BLaER1 (cell line): ENCODE results near the gene SPDYC.

Experiments
- H3K27ac ChIP-seq: shearing (Covaris generic); formaldehyde crosslinking; 2 replicates; pipeline ENCODE4 v1.8.1; 2022
- H3K27me3 ChIP-seq: shearing (Covaris generic); formaldehyde crosslinking; 2 replicates; pipeline ENCODE4 v1.8.1; 2022
- H3K36me3 ChIP-seq: shearing (Covaris generic); formaldehyde crosslinking; 2 replicates; pipeline ENCODE4 v1.8.1; 2022
- H3K4me1 ChIP-seq: shearing (Covaris generic); formaldehyde crosslinking; 2 replicates; pipeline ENCODE4 v1.8.1; 2022
- H3K4me2 ChIP-seq: shearing (Covaris generic); formaldehyde crosslinking; 2 replicates; pipeline ENCODE4 v1.8.1; 2022
- H3K4me3 ChIP-seq: shearing (Covaris generic); formaldehyde crosslinking; 2 replicates; pipeline ENCODE4 v1.8.1; 2022
- H3K9ac ChIP-seq: shearing (Covaris generic); formaldehyde crosslinking; 2 replicates; pipeline ENCODE4 v1.8.1; 2022
- H3K9me3 ChIP-seq: shearing (Covaris generic); formaldehyde crosslinking; 2 replicates; pipeline ENCODE4 v1.8.1; 2022
- H4K20me1 ChIP-seq: shearing (Covaris generic); formaldehyde crosslinking; 2 replicates; pipeline ENCODE4 v1.8.1; 2022
- Cebpa-rat ChIP-seq: shearing (Covaris generic); IDR thresholded peaks from 2 replicates; pipeline ENCODE4 v1.8.1; 2022

Gene SPDYC

DNA sequence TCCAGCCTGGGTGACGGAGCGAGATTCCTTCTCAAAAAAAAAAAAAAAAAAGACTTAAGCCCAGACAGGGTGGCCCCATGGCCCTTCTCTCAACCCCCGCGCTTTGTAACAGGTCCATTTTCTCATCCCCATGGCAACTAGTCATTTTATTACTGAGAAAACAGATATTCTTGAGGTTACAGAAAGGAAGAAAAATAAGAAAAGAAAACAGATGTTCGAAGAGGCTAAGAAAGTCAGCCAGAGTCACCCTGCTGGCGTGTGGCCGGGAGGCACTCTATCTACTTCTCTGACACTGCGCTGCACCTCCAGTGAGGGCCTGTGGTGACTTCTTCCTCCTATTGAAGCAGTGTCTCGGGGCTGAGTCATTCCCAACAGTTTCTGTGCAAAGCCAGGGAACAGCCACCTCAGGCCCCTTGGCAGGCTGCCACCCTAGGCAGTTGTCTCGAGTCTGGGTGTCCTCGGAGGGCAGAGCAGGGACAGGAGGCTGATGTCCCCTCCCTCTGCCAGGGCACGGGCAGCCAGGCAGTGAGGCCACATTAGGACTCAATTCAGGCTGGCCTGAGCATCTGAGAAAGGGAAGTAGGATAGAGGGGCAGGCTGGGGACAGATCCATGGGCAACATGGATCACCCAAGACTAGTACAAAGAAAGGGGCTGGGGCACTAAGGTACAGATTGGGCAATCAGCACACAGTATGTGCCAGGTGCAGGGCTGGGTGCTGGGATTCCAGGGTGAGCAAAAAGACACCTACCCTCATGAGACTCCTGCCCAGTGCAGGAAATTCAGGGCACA lies 19.3 kb upstream of the SPDYC start:
- Histone ChIP-seq H3K9ac (no peak overlapping the region), H3K4me3 (no peak overlapping the region), H3K9me3 (peaks cover 18% of the 10 kb centered on the region), H3K4me1 (peaks cover 37% of the 10 kb centered on the region), H3K36me3 (no peaks in the 10 kb centered on the region), H3K27me3 (no peaks in the 10 kb centered on the region), H4K20me1 (no peaks in the 10 kb centered on the region), H3K4me2 (peak overlapping the region; percentile 4; the same call in 1 of the 2 replicates), H3K27ac (no peak overlapping the region)
- TF ChIP-seq Cebpa-rat, result no peak

- H3K4me2 ChIP-seq, result no peak overlapping the region
- H3K4me3 ChIP-seq, result no peak overlapping the region
Observed at GRCh38 chr11:65151331-65151899, 18.6 kb upstream of the SPDYC start.

GRCh38 chr11:65152122-65152521 lies 17.9 kb upstream of the SPDYC start:
- Histone ChIP-seq H3K4me1 (peaks cover 28% of the 10 kb centered on the region; the same call in 1 of the 2 replicates), H3K4me2 (no peak overlapping the region), H3K27me3 (no peaks in the 10 kb centered on the region), H3K4me3 (no peak overlapping the region), H4K20me1 (no peaks in the 10 kb centered on the region), H3K9ac (no peak overlapping the region), H3K27ac (no peak overlapping the region), H3K9me3 (peaks cover 4% of the 10 kb centered on the region), H3K36me3 (no peaks in the 10 kb centered on the region)
- no peak for TF ChIP-seq Cebpa-rat

More at GRCh38 chr11:65151331-65151899, 18.6 kb upstream of the SPDYC start:
- Histone ChIP-seq H3K4me1 (peaks cover 30% of the 10 kb centered on the region; the same call in 1 of the 2 replicates), H4K20me1 (no peaks in the 10 kb centered on the region), H3K9ac (no peak overlapping the region), H3K27ac (no peak overlapping the region), H3K9me3 (peaks cover 11% of the 10 kb centered on the region), H3K36me3 (no peaks in the 10 kb centered on the region), H3K27me3 (no peaks in the 10 kb centered on the region)
- no peak for TF ChIP-seq Cebpa-rat

GRCh38 chr11:65156256-65156655 lies 13.8 kb upstream of the SPDYC start:
- no peak for TF ChIP-seq Cebpa-rat

DNA sequence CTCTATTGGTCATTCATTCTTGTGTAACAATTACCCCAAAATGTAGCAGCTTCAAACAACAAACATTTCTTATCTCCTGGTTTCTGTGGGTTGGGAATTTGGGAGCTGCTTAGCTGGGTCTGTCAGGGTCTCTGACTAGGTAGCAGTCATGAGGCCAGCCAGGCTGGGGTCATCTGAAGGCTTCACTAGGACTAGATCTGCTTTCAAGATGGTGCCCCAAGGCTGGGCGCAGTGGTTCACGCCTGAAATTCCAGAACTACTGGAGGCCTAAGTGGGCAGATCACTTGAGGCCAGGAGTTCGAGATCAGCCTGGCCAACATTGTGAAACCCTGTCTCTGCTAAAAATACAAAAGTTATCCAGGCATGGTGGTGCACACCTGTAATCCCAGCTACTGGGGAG lies 13.1 kb upstream of the SPDYC start:
- no peak for TF ChIP-seq Cebpa-rat
- Histone ChIP-seq H3K4me3 (no peak overlapping the region), H3K9me3 (no peaks in the 10 kb centered on the region), H3K4me1 (no peaks in the 10 kb centered on the region), H3K36me3 (no peaks in the 10 kb centered on the region), H3K27me3 (no peaks in the 10 kb centered on the region), H3K4me2 (no peak overlapping the region), H3K27ac (no peak overlapping the region), H4K20me1 (no peaks in the 10 kb centered on the region), H3K9ac (no peak overlapping the region)

More at GRCh38 chr11:65156256-65156655, 13.8 kb upstream of the SPDYC start:
- Histone ChIP-seq H3K27me3 (no peaks in the 10 kb centered on the region), H3K36me3 (no peaks in the 10 kb centered on the region), H3K4me2 (no peak overlapping the region), H3K4me3 (no peak overlapping the region), H3K9me3 (no peaks in the 10 kb centered on the region), H3K4me1 (peaks cover 1% of the 10 kb centered on the region; the same call in 1 of the 2 replicates), H3K9ac (no peak overlapping the region), H3K27ac (no peak overlapping the region), H4K20me1 (no peaks in the 10 kb centered on the region)

GRCh38 chr11:65157336-65157735 lies 12.7 kb upstream of the SPDYC start:
- no peaks in the 10 kb centered on the region for H4K20me1 ChIP-seq
- no peaks in the 10 kb centered on the region for H3K9me3 ChIP-seq
- H3K27ac ChIP-seq, result no peak overlapping the region
- H3K9ac ChIP-seq, result no peak overlapping the region
- no peaks in the 10 kb centered on the region for H3K36me3 ChIP-seq
- H3K4me2 ChIP-seq, result no peak overlapping the region
- no peak overlapping the region for H3K4me3 ChIP-seq
- TF ChIP-seq Cebpa-rat, result no peak
- no peaks in the 10 kb centered on the region for H3K27me3 ChIP-seq
- no peaks in the 10 kb centered on the region for H3K4me1 ChIP-seq

DNA sequence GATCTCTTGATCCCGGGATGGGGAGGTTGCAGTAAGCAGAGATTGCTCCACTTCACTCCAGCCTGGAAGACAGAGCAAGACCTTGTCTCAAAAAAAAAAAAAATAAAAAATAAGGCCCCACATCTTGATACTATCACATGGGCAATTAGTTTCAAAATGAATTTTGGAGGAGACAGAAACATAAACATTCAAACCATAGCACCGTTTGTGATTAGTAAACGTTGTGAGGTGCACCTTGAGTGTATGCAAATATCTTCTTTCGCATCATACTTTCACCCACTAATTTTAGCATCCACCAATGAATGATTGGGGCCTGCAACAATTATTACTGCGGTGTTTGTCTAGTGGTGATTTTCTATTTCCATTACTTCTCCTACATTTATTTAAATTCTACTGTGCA lies 11.0 kb upstream of the SPDYC start:
- no peak overlapping the region for H3K4me3 ChIP-seq
- no peaks in the 10 kb centered on the region for H4K20me1 ChIP-seq
- H3K27me3 ChIP-seq, result no peaks in the 10 kb centered on the region
- no peak overlapping the region for H3K27ac ChIP-seq
- H3K4me1 ChIP-seq, result no peaks in the 10 kb centered on the region
- H3K36me3 ChIP-seq, result no peaks in the 10 kb centered on the region
- H3K9ac ChIP-seq, result no peak overlapping the region
- H3K9me3 ChIP-seq, result no peaks in the 10 kb centered on the region
- H3K4me2 ChIP-seq, result no peak overlapping the region
- TF ChIP-seq Cebpa-rat, result no peak

DNA sequence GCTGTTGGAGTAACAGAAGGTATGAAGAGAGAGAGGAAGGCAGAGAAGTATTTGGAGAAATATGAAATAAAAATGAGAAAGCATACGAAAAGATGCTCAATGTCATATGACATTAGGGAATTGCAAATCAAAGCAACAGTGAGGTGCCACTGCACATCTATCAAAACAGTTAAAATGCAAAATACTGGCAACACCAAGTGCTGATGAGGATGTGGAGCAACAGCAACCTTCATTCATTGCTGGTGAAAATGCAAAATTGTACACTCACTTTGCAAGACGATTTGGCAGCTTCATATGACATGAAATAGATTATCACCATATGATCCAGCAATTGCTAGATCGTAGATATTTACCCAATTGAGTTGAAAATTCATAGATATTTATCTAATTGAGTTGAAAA lies 9.4 kb upstream of the SPDYC start:
- Histone ChIP-seq H3K4me2 (no peak overlapping the region), H3K4me1 (no peaks in the 10 kb centered on the region), H3K9me3 (no peaks in the 10 kb centered on the region), H3K27me3 (no peaks in the 10 kb centered on the region), H4K20me1 (no peaks in the 10 kb centered on the region), H3K36me3 (no peaks in the 10 kb centered on the region), H3K4me3 (no peak overlapping the region), H3K9ac (no peak overlapping the region), H3K27ac (no peak overlapping the region)
- no peak for TF ChIP-seq Cebpa-rat

- Histone ChIP-seq H3K9me3 (no peaks in the 10 kb centered on the region), H3K27ac (no peak overlapping the region), H3K27me3 (no peaks in the 10 kb centered on the region), H3K9ac (no peak overlapping the region), H4K20me1 (no peaks in the 10 kb centered on the region), H3K4me2 (no peak overlapping the region), H3K4me3 (no peak overlapping the region), H3K4me1 (no peaks in the 10 kb centered on the region), H3K36me3 (no peaks in the 10 kb centered on the region)
- no peak for TF ChIP-seq Cebpa-rat
Observed at GRCh38 chr11:65163684-65164083, 6.3 kb upstream of the SPDYC start.
